GOT3 (cell line): Measurements from ENCODE around the gene ADNP2.

ENCODE experiments used
- DNase-seq: peaks from one replicate; lab custom pipeline; 2025; ENCODE audit warnings: mixed read lengths; lab: John Stamatoyannopoulos, UW

ADNP2 gene

DNA sequence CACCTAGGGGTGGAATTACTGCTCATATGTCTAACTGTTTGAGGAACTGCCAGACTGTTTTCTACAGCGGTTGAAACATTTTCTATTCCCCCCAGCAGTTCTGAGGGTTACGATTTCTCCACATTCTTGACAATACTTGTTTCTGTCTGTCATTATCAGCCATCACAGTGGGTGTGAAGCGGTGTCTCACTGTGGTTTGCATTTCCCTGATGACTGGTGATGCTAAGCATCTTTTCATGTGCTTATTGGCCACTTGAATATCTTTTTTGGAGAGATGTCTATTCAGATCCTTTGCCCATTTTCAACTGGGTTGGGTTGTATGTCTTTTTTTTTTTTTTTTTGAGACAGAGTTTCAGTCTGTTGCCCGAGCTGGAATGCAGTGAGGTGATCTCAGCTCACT, 63.0 kb downstream of the ADNP2 start:
- no peak for DNase-seq

DNA sequence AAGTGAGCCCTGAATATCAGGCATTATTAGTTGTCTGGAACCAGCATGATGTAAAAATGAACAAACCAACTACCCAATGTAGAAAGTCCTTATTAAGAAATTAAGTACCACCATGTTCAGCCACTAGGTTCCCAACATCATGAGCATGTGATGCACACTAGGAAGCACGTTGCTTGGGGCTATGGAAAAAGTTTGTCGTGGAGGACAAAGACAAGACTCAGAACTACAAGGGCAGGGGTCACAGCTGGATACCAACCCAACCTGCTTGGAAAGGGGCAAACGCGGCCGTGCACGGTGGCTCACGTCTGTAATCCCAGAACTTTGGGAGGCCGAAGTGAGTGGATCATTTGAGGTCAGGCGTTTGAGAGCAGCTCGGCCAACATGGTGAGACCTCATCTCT, 64.0 kb downstream of the ADNP2 start:
- no peak for DNase-seq

- DNase-seq = no peak
These were observed 66.6 kb downstream of the ADNP2 start for GRCh38 chr18:80175451-80176204.

- DNase-seq = no peak
These were observed 67.4 kb downstream of the ADNP2 start for GRCh38 chr18:80176334-80177073.

DNA sequence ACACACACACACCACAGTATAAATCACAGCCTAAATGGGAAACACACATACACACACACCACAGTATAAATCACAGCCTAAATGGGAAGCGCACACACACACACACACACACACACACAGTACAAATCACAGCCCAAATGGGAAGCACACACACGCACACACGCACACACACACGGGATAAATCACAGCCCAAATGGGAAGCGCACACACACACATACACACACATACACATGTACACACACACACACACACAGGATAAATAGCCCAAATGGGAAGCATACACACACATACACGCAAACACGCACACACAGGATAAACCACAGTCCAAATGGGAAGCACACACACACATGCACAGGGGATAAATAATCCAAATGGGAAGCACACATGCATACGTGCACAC, 68.1 kb downstream of the ADNP2 start:
- no peak for DNase-seq

DNA sequence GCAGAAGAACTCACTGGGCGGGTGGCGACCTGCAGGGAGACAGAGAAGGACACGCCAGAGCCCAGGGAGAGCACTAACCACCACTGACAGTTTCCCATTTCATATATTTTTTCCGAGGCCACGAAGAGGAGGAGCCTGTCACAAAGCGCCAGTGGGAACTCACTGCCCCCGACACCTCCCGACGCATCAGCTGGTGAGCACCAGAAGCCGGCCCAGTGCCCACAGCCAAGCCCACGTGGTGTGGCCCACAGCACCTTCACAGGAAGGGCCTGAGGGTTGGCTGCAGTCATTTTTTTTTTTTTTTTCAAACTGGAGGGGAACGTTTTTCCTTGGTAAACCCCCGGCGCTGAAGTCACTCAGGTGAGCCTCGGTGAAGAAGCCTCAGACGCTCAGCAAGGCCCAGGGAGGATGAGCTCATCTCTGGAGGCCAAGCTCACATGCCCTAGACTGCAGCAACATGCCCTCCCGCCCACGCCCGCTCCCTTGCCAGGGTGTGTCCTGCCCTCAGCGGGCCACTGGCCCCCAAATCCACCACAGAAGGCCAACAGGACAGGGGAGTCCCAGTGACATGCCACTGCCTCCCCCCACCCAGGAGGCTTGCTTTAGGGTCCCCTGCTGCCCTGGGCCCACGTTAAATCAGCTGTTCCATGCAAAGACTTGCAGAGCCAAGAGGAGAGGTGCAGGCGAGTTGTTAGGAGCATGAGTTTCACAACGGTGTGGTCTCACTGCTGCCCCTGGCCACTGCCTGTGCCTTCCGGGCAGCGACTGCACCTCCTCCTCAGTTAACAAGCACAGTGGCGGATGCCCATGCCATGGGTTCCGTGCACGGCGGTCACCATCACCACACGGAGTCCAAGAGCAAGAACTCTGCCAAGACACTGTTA, 70.1 kb downstream of the ADNP2 start:
- DNase-seq = no peak

GRCh38 chr18:80179857-80180558, 70.9 kb downstream of the ADNP2 start:
- no peak for DNase-seq

DNA sequence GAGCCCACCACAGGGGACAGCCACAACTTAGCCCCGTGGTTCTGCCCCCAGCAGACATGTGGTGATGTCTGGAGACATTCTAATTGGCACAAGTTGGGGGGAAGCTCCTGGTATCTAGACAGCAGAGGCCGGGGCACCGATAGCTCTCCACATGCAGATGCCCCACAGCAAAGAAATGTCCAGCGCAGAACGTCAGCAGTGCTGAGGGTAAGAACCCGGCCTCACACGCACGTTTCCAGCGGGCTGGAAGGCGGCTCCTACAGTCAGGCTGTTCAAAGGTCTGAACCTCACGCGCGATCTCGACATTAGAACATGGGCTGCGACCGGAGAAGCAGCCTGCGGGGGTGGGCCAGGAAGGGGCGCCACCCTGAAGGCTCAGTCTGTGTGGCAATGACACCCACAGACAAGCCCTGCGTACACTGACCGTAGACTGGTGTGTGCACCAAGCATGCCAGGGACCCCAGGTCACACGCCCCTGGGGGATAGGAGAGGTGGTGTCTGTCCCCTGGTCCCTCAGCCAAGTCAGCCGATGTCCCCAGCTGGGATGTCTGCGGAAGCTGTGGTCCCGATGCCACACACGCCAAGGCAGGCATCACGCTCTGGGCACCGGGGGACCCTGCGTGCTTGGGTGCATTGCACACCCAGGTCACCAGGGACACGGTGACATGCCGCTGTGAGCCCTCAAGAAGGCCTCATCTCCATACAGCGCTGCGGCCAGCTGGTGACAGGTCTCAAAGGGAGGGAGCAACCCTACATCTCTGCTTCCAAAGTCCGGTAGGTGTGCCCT, 71.9 kb downstream of the ADNP2 start:
- DNase-seq = no peak

DNA sequence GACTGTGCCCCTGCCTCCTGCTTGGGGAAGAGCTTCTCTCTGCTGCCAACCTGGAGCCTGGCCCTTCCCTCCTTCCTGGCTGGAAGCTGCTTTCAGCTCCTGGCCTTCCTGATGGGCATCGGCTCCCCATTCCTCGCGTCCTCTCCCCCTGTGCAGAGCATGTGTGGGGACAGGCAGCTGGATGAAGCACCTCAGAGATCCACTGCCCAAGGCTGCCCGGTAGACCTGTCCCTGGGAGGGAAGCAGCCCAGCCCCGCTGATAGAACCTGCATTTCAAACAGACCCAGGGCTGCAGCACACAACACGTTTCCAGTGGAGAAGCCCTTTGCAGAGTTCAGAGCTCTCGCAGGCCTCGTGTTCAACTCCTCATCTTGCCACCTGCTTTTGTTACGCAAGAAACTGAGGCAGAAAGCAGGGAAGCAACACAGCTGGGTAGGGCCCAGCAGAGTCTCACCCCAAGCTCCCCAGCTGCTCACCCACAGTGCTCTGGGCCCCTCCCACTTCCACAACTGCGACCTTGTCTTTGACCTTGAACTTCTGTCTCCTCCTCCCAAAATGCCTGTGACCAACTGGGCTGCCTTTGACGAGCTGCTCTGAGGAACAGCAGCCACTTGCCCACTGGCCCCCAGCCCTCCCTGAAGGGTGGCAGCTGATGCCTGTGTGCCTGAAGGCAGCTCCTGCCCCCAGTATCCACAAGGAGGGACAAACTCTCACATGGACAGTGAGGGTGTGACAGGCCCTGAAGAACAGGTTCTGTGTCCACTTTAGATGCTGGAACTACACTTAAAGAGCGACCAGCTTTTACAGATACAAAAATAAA, 72.8 kb downstream of the ADNP2 start:
- DNase-seq = no peak

- no peak for DNase-seq
These were observed 73.8 kb downstream of the ADNP2 start for GRCh38 chr18:80182855-80183254.

DNA sequence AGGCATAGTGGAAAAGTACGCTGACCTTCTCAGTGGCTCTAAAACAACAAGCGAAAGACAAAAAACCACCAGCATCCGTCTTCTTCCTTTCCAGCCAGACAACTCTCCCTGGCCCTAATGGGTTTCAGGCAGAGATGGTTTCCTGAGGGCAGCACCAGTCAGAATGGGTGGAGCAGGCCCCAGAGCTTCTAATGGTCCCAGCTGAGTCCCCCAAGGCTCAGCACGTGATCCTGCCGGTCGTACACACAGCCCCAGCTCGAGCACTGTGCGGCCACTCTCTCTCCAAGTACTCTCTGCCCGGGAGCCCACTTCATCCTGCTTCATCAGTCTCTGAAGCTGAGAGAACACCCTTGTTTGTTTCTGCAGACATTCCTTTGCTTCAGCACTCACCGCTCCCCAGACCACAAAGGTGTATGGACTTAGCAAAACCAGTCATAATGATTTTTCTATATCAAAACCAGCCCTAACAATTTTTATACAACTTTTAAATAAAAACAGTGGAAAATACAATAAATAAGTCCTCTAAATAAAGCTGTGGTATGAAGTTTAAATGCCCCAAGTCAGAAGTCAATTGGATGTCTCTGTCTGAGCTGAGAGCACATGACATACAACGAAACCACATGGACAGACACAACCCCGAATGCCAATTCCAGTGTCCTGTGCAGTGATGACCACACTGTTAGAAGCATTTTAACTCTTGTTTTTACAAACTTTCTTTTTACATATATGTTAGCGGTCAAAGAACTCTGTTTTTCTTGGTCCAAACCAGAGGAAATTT, 74.4 kb downstream of the ADNP2 start:
- no peak for DNase-seq

DNA sequence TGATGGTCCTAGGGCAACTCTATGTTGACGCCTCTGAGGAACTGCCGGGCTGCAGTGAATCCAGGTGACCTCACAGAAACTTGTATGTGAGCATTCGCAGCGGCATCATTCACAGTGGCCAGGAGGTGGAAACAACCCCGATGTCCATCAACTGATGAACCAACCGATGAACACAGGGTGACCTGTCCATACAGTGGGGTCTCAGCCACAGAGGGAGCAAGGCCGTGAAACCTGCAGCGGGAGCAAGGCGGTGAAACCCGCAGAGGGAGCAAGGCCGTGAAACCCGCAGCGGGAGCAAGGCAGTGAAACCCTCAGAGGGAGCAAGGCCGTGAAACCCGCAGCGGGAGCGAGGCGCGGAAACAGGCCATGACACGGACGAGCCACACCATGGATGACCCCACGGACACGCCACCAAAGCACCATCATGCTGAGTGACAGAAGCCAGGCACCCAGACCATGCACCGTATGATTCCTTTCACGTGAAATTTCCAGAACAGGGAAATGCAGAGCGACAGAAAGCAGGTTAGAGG, 75.2 kb downstream of the ADNP2 start:
- DNase-seq = no peak

DNA sequence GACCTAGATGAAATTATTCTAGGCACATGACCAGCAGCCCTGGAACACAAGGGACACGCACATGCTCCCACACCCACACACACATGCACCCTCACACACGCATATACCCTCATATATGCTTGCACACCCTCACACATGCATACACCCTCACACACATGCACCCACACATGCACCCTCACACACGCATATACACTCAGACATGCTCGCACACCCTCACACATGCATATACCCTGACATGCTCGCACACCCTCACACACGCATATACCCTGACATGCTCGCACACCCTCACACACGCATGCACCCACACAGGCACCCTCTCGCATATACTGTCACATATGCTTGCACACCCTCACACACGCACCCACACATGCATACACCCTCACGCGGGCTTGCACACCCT, 76.5 kb downstream of the ADNP2 start:
- DNase-seq = no peak

- DNase-seq = no peak
These were observed 79.0 kb downstream of the ADNP2 start for GRCh38 chr18:80187956-80188642.

GRCh38 chr18:80188643-80189530, 79.8 kb downstream of the ADNP2 start:
- no peak for DNase-seq

DNA sequence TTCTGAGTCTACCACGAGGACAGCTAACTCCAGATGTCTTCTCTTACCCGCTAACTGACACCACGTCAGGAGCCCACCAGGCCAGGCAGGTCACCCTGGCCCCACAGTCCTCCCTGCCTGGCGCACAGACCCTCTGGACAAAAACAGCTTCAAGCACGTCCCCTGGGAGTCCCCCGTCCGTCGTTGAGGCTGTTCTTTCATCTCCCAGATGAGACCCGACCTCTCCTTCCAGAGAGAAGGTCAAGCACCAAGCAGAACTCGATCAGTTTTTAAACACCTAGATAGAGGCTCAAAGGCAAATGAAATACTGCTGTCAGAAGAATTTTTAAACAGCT, 80.4 kb downstream of the ADNP2 start:
- DNase-seq = no peak
